Stimulated activated CD8-positive, alpha-beta memory T cell treated with anti-CD3 and anti-CD28 coated beads, Interleukin-7, amount 100 ng/mL, for 48 hours (primary cell): ENCODE measurements around the gene GIMAP2.
"Not testable (repeated sequence)": the region's sequence is repeated elsewhere in the genome, so short reads cannot be mapped to it uniquely, and the experiment has no call there.

Experiments used
- DNase-seq, 2 donors: peaks; one replicate each; pipeline ENCODE4 v3.0.0-alpha.2; 2020; ENCODE audit warnings: low read depth in 1 of 2; ENCODE audit errors: extremely low read depth in 1 of 2

The GIMAP2 gene

GRCh38 chr7:150676276-150676675, 9.2 kb upstream of the GIMAP2 start:
- DNase-seq: not testable (repeated sequence)

- not testable (repeated sequence) for DNase-seq
These were observed 8.7 kb upstream of the GIMAP2 start for GRCh38 chr7:150676854-150677253.

GRCh38 chr7:150678601-150679000, 6.9 kb upstream of the GIMAP2 start:
- DNase-seq: not testable (repeated sequence)

- DNase-seq: not testable (repeated sequence)
These were observed 5.1 kb upstream of the GIMAP2 start for GRCh38 chr7:150680364-150680763.

GRCh38 chr7:150686030-150686631, 625 bp downstream of the GIMAP2 start:
- DNase-seq: no peak

GRCh38 chr7:150688630-150689029, 3.1 kb downstream of the GIMAP2 start:
- DNase-seq: no peak

GRCh38 chr7:150695654-150696053, 10.1 kb downstream of the GIMAP2 start:
- DNase-seq: no peak

GRCh38 chr7:150703209-150703608, 17.7 kb downstream of the GIMAP2 start:
- DNase-seq: no peak

- no peak for DNase-seq
These were observed 29.8 kb downstream of the GIMAP2 start for GRCh38 chr7:150715293-150715692.

- DNase-seq: no peak
These were observed 30.2 kb downstream of the GIMAP2 start for GRCh38 chr7:150715738-150716137.

- DNase-seq: peak in 1 of 2 donors; percentile 65
These were observed 30.9 kb downstream of the GIMAP2 start, which contains the start of gene GIMAP1 for GRCh38 chr7:150716368-150716767. Gene GIMAP1, plus strand, starts transcription at chr7:150716613. Its CDS starts 2,435 bp downstream, at chr7:150719048.

GRCh38 chr7:150716939-150717338, 31.4 kb downstream of the GIMAP2 start:
- DNase-seq: no peak

GRCh38 chr7:150717814-150718420, 32.4 kb downstream of the GIMAP2 start:
- DNase-seq: no peak

GRCh38 chr7:150719436-150719835, 33.9 kb downstream of the GIMAP2 start:
- DNase-seq: no peak

- no peak for DNase-seq
These were observed 34.7 kb downstream of the GIMAP2 start for GRCh38 chr7:150719960-150720891.

GRCh38 chr7:150721970-150722373, 36.5 kb downstream of the GIMAP2 start:
- DNase-seq: no peak

GRCh38 chr7:150722431-150722931, 37.0 kb downstream of the GIMAP2 start:
- no peak for DNase-seq

GRCh38 chr7:150723467-150723866, 38.0 kb downstream of the GIMAP2 start:
- DNase-seq: no peak

- no peak for DNase-seq
These were observed 41.9 kb downstream of the GIMAP2 start for GRCh38 chr7:150727381-150727780.

- no peak for DNase-seq
These were observed 42.5 kb downstream of the GIMAP2 start for GRCh38 chr7:150728011-150728410.

- no peak for DNase-seq
These were observed 43.1 kb downstream of the GIMAP2 start for GRCh38 chr7:150728609-150729008.
